CD4-positive, alpha-beta T cell treated with Interleukin-15 for 4 hours (primary cell): ENCODE results near the gene FHL2.

Source experiments
- DNase-seq: peaks from one replicate; pipeline ENCODE4 v3.0.0-alpha.2; 2020; ENCODE audit warnings: low spot score

Gene FHL2

DNA sequence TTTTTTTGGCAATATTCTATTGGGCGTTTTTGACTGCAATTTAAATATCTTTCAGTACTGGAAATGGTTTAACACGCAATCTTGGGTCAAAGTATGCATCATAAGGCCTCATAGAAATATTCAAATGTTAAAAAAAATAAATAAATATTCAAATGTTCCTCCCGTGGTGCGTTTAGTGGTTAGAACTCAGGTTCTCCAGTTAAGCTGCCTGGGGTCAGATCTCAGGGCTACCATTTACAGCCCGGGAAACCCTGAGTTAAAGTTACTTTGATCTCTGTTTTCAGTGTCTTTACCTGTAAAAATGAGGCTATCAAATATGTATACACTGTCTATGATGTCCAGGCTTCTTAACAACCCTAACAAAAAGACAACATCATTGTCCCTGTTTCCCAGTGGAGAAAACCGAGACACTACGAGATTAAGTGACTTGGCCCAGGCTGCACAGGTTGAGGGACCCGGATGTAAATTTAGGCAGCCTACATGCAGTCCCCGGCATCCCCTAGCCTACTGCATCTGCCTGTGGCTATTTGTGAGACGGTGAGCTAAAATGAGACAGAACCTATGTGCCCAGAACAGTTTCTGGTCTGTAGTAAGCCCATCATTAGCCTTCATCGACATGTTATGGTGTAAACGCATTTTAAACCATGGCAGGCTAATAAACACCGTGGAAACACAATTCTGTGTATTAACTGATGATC, 1.7 kb downstream of the FHL2 start:
- no peak for DNase-seq

DNA sequence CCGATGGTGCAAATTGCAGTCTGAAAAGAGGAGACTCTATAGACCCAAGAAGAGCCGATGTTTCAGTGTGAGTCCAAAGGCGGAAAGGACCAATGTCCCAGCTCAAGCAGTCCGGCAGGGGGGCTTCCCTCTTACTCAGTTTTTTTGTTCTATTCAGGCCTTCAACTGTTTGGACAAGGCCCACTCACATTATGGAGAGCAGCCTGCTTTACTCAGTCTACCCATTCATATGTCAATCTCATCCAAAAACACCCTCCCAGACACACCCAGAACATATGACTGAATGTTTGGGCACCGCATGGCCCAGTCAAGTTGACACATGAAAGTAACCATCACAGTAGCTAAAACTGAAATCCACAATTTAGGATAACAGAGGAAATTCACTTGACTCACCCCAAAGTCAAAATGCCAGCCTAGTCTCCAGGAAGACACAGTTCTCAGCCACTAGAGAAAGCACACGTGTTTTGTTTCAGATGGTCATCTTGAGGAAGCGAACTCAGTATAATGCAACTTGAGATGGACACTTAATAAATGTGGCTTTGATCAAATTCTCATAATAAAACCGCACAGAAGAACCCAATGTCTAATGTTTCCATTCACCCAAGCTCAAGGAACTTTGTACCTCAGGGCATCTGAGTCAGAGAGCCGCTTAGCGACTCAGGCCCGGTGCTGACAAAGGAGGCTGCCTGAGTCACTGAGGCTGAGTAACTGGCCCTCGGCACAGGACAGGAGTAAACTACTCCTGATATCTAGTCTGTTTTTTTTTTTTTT, 2.4 kb downstream of the FHL2 start:
- no peak for DNase-seq

DNA sequence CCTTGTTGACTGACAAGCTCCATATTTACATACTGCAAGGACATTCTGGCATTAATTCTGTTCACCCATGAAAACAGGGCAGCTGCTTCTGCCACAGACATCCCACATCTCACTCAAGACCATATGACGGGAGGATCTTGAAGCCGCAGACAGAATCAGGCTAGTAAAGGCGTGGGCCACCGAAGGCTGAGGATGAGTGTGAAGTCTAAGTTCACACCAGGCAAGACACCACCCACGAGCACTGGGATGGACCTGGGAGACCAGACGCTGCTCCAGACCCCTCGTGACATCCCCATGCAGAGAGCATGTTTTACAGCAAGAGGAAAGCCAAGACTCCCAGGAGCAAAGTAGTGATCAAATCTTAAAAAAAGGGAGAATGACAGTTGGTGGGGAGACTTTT, 3.2 kb downstream of the FHL2 start:
- no peak for DNase-seq

DNA sequence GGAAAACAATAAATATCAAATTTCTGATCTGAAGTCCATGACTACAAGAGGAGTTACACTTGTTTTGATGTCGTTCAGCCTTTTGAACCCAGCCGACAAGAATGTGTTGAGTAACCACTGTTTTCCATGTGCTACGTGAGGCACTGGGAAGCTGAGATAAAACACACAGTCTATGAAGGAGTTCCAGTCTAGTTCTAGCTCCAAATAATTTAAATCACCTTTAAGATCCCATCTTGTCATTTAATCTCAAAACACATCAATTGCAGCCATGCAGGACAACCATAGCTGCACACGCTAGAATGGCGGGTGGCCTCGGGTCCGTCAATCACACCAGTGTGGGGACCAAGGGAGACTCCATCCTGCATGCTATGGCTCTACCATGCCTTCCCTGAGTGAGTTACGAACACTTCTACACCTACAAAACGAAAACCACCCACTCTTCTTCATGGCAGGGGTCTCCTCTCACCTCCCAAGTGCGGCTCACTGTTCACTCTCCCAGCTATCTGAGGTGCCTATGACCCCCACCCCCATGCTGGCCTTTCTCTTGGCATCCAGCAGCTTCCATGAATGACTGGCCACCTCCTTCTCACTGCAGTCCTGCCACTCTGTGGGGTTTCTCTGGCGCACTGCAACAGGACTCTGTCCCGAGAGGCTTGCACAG, 3.8 kb downstream of the FHL2 start:
- DNase-seq: no peak

DNA sequence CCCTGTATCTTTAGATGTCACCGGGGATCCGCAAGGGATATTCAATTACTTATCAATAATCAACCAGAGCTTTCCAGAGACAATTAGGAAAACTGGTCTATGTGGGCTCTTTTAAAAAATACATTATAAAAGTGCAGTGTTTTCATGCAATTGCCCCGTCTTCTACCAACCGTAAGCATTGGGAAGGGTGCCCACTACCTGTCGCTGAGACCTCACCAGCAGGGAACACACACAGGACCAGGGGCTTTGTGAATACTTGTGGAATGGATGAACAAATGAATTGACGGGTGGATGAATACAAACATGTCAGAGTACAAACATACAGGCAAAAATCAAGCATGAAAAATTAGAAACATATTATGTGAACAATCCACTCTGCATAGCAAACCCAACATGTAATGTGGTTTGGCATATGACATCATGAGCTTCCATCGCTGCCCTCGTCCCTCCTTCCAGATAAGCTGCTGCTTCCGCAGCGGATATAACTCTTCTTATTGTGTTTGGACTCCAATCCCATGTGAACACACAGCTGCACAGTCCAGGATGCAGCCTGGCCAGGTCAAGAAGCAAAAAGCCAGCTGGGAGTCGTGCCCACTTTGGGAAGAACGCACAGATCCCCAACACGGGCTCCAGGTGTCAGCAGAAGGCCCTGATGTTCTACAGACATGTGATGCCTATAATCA, 5.3 kb downstream of the FHL2 start:
- DNase-seq: no peak

DNA sequence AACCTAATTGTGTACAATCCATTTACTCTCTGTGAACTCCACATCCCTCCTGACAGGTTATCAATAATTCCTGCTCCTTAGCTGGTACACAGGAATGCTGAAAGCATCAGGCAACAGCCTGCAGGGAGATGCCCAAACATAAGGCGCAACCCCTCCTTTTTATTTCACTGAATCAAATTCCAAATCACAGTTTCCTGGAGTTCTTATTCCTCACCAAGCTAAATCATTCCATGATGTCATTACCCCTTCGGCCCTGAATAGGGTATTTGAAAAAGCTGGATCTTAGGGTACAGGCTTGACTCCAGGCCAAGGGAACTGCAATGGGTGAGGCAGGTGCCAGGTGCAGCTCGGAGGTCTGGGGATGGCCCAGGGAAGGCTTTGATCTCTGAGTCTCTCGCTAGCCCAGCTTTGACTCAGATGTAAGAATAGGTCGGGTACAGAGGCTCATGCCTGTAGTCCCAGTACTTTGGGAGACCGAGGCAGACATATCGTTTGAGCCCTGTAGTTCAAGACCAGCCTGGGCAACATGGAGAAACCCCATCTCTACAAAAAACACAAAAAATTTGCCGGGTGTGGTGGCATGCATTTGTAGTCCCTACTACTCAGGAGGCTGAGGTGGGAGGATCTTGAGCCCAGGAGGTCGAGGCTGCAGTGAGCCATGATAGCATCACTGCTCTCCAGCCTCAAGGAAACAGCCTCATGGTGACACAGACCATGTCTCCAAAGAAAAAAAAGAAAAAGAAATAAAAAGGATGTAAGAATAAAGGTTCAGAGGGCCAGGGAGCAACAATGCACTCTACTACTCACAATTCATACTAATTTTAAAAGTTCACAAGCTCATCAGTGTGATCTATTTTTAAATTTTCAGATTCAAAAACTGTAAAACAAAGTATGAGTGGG, 6.8 kb downstream of the FHL2 start:
- DNase-seq: no peak

DNA sequence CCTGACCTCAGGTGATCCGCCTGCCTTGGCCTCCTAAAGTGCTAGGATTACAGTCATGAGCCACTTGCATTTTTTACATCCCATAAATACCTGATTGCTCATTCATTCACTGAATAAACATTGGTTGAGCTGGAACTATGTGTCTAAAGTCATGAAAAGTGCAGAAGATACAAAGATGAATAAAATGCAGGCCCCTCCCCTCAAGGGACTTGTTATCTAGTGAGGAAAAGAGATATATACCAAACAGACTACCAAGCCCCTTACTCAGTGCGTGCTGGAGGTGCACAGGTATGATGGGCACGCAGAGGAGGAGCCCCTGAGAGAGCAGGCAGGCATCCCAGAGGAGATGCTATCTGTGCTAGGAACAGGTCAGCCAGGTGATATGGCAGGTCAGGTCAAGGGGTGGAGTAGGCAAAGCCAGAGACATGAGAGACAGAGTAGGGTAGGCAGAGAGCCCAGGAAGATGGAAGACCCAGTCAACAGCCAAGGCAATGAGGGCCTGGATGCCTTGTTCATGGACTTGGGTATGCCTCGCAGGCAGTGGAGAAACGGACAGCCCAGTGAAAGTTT, 7.7 kb downstream of the FHL2 start:
- DNase-seq: no peak

DNA sequence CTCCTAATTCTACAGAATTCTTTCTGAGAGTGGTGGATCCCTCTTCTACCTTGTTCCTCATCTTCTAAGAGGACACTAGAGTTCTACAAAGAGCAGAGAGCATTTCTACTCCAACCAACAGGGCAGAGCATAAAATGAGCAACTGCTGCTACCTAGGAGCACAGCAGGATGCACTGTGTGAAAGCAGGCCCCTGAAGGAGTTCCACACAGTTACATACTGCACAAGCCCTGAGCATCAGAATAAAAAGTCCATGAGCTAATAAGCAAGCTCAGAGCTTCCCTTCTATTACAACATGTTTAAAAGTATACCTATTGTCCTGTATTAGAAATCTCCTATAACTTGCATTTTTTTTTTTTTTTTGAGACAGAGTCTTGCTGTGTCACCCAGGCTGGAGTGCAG, 8.4 kb downstream of the FHL2 start:
- DNase-seq: no peak

DNA sequence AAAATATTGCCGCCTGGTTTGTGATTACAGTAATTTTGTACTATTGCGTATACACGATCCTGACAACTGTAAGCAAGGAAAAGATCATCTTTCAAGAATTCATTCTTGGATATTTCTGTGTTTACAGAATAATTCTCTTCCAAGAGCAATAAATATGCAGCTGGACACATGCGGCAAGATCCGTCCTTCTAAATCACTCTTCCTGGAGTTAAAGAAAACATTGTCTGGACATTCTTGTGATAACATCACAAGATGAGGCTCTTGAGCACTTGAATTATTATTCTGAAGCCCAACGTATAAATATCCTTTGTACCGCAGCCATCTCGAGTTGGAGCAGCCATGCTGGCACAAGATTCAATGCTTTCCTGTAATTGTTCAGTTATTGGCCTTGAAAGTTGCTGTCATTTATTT, 9.9 kb downstream of the FHL2 start:
- DNase-seq: no peak

DNA sequence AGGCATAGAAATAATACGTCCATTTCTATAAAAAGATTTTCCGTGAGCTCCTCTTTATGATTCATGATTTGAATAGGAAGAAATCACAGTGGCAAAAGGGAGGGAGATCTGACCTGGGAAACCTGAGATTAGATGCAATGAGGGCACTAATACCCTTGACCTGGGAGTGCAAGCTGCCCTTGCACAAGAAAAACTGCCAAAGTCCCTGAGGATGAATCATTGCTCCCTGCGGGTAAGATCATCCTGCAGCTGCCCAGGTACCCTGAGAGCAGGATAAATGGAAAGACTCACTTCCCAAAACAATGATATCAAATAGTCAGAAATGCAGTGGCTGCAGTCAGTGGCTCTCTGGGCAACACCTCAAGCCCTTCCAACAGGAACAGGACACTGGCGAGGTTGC, 11.6 kb downstream of the FHL2 start:
- DNase-seq: no peak

DNA sequence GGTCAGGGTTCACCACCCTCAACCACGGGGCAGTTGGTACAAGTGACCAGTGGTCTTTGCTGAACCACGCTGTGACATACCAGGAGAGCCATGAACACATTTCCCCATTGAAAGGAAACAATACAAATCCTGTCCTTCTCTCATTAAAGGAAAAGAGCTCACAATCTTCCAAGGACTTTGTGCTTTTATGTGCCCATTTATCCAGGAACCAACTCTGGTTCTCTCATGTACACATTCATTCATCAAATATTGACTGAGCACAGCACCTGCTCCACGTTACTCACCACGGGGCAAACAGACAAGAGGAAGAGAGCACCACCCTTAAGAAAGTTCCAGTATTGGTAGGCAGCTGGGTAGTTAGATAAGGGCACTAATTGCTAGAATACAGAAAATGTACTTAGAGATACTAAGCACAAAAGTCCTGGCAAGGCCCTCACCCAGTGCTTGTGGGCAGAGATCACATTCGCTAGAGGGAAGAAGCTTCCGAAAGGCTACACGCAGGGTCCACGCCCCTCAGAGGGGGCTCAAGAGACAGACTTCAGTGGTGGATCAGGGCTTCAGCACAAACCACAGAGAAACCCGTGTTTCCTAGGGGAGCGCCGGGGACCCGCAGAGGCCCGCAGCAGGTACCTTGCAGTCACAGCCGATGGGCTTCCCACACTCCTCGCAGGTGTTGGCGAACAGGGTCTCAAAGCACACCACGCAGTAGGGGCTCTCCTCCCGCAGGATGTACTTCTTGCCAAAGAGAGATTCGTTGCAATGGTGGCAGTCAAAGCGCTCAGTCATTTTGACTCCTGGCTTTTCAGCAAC, 12.9 kb downstream of the FHL2 start:
- DNase-seq: no peak

DNA sequence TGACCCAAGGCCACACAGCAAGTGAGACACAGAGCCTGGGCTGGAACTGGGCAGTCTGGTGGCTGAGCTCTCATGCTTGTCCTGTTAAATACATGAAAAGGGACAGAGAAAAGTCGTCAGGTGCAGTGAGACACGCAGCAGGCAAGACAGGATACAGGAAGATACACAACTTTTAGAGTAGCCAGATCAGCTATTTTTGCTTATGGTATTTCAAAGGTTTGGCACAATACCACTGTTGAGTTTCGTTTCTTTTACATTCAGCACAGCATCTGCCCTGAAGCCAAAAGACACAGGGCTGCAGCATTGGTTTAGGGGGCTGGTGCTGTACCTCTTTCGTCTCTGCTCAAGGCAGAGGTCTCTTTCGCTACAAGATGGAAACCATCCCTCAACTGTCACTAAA, 14.0 kb downstream of the FHL2 start:
- no peak for DNase-seq

DNA sequence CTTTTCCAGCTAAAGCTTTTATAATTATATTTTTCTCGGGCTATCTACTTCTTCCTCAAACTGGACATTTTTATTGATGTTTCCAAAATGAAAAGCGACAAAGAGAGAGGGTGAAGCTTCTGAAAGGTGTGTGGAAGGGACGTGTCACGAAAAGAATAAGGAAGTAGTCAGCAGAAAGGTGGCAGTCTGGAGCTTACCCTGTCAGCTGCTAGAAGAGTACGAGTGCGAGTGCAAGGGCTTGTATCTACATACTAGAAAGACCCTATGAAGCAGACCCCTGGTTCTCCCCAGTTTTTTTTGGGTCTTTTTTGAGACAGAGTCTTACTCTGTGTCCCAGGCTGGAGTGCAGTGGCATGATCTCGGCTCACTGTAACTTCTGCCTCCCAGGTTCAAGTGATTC, 14.6 kb downstream of the FHL2 start:
- no peak for DNase-seq

DNA sequence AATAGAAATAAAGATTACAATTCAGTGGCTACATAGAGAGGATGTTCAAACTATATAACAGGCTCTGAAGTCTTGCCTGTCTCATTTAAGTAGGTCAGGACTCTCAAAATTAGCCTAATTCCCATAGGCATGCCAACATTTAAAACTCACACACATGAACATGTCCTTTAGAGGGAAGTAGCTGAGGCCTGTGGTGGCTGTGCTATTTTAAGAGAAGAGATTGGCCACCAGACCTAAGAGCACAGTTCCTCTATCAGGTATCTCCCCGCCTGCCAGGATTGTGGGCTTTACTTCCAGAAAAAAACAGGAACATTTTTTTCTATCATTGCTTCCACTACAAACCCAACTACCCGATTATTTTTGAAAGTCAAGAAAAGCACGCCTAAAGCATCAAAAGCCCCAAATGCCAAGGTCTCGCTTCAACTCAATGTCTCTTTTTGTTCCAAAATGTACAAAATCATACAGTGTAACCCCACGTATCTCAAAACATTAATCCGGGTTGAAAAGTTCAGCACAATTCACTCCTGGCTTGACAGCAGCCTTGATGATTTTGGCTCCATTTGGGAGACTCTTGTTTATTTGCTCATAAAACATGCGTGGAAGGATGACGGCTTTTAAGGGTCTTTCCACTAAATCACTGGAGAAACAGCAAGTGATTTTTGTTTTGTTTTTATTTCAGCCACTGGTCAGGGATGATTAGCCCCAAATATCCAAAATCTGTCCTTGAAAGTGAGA, 15.3 kb downstream of the FHL2 start:
- no peak for DNase-seq

DNA sequence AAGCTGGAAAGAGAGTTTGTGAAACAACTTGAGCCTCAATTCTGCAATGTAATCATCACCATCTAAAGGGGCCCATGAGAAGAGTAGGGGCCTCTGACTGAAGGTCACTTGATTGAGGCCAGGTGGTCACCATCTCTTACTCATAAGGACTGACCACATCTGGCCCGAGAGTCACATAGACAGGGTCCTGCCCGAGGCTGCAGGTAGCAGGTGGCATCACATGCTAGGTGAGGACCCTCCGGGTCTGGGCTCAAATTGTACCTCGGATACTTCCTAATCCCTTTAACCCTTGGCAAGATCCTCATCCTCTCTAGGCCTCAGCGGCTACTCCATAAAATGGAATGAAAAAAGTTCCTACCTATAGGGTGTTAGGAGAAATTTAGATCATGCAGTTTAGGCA, 16.7 kb downstream of the FHL2 start:
- DNase-seq: no peak

DNA sequence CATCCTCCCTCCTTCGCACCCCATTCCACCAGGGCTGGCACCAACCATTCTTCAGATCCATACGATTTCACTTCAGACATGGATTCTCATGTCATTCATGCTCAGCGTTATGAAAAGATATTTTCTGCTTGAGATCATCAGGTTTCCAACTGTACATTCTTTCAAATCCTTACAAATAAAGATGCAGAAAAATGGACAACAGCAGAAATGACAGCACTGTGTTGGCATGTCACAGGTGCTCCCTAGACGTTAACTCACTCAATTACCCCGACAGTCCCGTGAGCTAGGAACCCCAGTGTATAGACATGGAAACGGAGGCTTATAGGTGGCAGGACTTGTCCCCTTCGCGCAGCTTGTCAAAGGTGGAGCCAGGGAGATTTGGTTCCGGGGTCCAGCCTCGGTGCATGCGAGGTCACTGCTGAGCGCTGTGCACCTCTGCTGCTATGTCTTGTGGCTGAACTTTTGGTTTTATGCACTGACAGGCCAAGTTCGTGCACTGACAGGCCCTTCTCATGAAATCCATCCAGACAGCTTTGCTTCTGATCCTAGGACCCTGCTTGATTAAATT, 17.7 kb downstream of the FHL2 start:
- DNase-seq: no peak

DNA sequence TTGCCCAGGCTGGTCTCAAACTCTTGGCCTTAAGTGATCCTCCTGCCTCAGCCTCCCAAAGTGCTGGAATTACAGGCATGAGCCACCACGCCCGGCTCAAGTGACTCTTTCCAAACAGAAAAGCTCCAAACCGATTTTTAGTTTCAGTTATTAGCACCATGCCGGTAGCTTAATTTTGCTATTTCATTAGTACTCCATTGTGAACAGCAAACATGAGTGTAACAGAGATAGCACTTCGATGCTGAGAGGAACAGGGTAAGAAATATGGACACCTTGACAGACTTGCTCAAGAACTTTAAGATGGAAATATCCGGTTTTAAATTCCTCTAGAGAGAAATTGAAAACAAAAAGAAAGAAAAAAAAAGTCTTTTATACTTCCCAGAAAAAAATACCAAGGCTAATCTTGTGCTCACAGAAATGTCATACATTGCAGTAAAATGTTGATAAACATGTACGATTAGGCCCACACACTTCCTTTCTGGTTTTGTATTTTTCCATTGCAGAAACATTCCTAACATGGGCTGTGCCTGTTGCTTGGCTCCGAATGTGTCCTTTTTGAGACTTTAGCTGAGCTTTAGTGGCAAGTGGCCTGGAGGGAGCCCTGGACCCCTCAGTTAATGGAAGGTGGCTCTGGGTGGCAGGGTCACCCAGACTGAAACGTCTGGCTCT, 18.3 kb downstream of the FHL2 start:
- DNase-seq: no peak

DNA sequence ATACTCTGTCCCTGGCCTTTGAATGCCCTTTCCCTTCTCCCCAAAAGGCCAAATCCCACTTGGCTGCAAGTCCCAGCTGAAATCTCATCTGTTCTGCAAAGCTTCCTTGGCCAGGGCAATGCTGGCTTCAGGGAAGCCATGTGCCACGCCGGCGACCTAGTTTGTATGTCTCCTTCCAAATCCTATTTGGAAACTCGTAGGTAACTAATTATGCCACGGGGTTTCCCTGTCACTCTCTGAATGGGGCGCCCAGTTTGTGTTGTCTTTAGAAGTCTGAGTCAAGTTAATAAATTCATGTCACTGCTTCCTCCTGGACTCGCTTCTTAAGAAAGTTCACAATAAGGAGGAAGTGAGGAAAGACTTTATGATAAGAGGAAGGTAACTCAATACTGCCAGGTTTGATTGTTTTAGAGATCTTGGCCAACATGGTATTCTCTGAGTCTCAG, 19.1 kb downstream of the FHL2 start:
- no peak for DNase-seq

DNA sequence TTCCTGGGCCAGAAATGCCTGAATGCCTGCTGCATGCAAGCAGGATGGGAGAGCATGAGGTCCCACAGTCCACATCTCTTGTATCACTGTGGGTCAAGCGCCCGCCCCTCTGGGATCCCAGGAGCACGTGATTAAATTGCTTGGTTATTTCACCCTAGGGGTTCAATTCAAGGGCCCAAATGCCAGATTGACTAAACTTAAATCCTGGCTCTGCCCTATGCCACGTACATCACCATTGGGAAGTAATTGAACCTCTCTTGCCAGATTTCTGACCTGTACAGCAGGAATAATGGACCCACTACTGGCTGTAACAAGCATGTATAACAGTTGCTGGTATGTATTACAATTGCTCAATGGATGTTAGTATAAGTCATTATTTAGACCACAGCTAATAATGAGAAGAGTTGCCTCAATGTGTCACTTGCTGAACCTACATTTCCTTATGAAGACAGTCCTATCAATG, 19.9 kb downstream of the FHL2 start:
- DNase-seq: no peak
